GM12872 (cell line): ENCODE results near the gene GNS.

ENCODE experiments used
- CTCF ChIP-seq: IDR thresholded peaks from 3 replicates; pipeline ENCODE4 v1.5.1; 2011; ENCODE audit warnings: low read depth, mild to moderate bottlenecking, low read length, moderate library complexity; ENCODE audit not compliant: insufficient read depth

GNS gene

GRCh38 chr12:64759035-64759894 is at the start of gene GNS:
Gene GNS (minus strand): TSS chr12:64759406. CDS start chr12:64759276, 130 bp downstream.
- TF ChIP-seq CTCF = no peak

DNA sequence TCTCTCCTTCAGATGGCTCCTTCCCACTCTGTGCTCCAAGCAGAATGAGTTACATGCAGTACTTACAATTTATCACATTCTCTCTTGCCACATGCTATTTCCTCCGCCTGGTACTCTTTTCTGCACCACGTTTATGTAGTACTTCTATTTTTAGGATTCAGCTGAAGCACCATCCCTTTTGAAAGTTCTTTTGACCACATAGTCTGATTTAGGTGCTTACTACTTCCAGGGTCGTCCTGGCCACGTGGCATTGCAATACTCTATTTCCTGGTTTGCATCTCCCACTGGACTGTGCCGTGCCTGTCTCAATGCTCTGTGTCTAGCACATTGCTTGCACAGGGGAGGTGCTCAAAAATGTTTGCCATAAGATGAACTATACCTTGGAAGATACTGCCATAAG is 48.9 kb upstream of the GNS start:
- no peak for TF ChIP-seq CTCF

DNA sequence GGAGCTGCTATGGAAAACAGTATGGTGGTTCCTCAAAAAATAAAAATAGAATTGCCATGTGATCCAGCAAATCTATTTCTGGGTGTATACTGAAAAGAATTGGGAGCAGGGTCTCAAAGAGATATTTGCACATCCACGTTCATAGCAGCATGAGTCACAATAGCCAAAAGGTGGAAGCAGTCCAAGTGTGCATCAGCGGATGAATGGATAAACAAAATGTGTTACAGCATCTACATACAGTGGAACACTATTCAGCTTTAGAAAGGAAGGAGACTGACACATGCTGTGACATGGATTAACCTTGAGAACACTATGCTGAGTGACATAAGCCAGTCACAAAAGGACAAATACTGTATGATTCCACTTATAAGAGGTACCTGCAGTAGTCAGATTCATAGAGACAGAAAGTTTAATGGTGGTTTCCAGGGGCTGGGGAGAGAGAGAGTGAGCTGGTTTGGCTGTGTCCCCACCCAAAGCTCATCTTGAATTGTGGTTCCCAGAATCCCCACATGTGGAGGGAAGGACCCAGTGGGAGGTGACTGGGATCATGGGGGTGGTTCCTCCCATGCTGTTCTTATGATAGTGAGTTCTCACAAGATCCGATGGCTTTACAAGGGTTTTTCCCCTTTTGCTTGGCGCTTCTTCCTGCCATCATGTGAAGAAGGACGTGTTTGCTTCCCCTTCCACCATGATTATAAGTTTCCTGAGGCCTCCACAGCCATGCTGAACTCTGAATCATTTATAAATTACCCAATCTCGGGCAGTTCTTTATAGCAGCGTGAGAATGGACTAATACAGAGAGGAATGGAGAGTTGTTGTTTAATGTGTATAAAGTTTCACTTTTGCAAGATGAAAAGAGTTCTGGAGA is 47.6 kb upstream of the GNS start:
- no peak for TF ChIP-seq CTCF

- no peak for TF ChIP-seq CTCF
Observed at GRCh38 chr12:64806173-64806572, 47.0 kb upstream of the GNS start.

GRCh38 chr12:64802180-64802775 is 43.1 kb upstream of the GNS start:
- TF ChIP-seq CTCF = peak; percentile 95

GRCh38 chr12:64801381-64801780 is 42.2 kb upstream of the GNS start:
- TF ChIP-seq CTCF = no peak

DNA sequence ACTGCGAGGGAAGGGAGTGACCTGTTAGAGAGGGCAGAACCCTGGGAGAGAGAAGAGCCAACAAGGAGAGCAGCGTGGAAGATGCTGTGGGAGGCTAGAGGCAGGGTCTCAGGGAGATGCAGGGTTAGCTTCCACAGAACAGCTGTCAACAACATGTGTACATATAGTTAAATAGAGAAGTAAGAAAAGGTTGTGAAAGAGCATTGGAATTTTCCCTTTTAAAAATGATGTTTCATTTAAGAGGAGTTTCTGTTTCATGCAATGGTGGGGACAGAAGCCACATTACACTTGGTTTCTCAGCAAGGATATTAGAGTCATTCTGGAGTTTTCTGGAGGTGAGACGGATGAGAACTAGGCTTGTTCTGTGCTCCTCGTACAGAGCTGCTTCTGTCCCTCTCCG is 41.4 kb upstream of the GNS start:
- TF ChIP-seq CTCF = no peak
